ENCODE data around the gene CCDC175.

GRCh38 chr14:59458486-59458885 is 118.1 kb downstream of the CCDC175 start:
- no peak for TF ChIP-seq CTCF (IDR thresholded peaks at IDR 0.05; ENCODE audit: extremely low read depth in 1 of 2, insufficient read depth in 1 of 2, low read depth in 1 of 2, low read length in 2 of 2)
- no peak for TF ChIP-seq MAX (IDR thresholded peaks at IDR 0.05; ENCODE audit: insufficient read depth, insufficient read length)
- TF ChIP-seq EZH2 (IDR thresholded peaks at IDR 0.05; ENCODE audit: borderline replicate concordance, low read depth, low read length, severe bottlenecking), result no peak
- TF ChIP-seq POLR2A (IDR thresholded peaks at IDR 0.05; ENCODE audit: low read depth, low read length), result no peak
- no peak for TF ChIP-seq POLR2AphosphoS5 (IDR thresholded peaks at IDR 0.05; ENCODE audit: insufficient read depth, low read depth, low read length)
- no peak for TF ChIP-seq MYC (IDR thresholded peaks at IDR 0.05; ENCODE audit: low read depth, low read length)
- no peak for TF ChIP-seq GATA2 (IDR thresholded peaks at IDR 0.05; ENCODE audit: insufficient read depth, insufficient read length, low read depth, low read length)

Data from endothelial cell of umbilical vein (primary cell).